HepG2 (cell line): ENCODE data around the gene GPD1. TPM values are rescaled to one million over a fixed set of nuclear protein-coding genes. Genes with fewer than 3 reads are reported as not detected.
A peak's percentile ranks its signal among the peaks of the same experiment; 100 is the strongest.

Experiments
- BCL6 ChIP-seq: IDR thresholded peaks from 2 replicates; pipeline ENCODE4 v1.6.1; 2016; ENCODE audit warnings: missing genetic modification reagents, missing compliant biosample characterization
- ESRRA ChIP-seq: sonication (generic); formaldehyde crosslinking; IDR thresholded peaks from 2 replicates; pipeline ENCODE4 v1.5.1; 2020; ENCODE audit warnings: mild to moderate bottlenecking, low read depth, missing genetic modification reagents
- HIVEP1 ChIP-seq: sonication (generic); formaldehyde crosslinking; IDR thresholded peaks from 2 replicates; pipeline ENCODE4 v1.4.0; 2020; ENCODE audit warnings: mild to moderate bottlenecking, missing genetic modification reagents
- KDM6A ChIP-seq: IDR thresholded peaks from 2 replicates; pipeline ENCODE4 v1.6.1; 2016; ENCODE audit warnings: low read depth
- NCOA5 ChIP-seq: sonication (generic); formaldehyde crosslinking; IDR thresholded peaks from 2 replicates; pipeline ENCODE4 v1.4.0; 2020; ENCODE audit warnings: missing genetic modification reagents
- RCOR2 ChIP-seq: IDR thresholded peaks from 2 replicates; pipeline ENCODE4 v1.6.1; 2016; ENCODE audit warnings: missing biosample characterization, missing genetic modification reagents
- SOX5 ChIP-seq: IDR thresholded peaks from 2 replicates; pipeline ENCODE4 v1.6.1; 2016; ENCODE audit warnings: borderline replicate concordance
- TEAD2 ChIP-seq: sonication (generic); formaldehyde crosslinking; IDR thresholded peaks from 2 replicates; pipeline ENCODE4 v1.9.0; 2021; ENCODE audit warnings: missing genetic modification reagents
- XBP1 ChIP-seq: sonication (generic); formaldehyde crosslinking; IDR thresholded peaks from 2 replicates; pipeline ENCODE4 v1.5.0; 2020; ENCODE audit warnings: missing genetic modification reagents
- ZMYM3 ChIP-seq: sonication (generic); formaldehyde crosslinking; IDR thresholded peaks from 2 replicates; pipeline ENCODE4 v1.5.1; 2020; ENCODE audit warnings: mild to moderate bottlenecking, missing genetic modification reagents
- ZNF180 ChIP-seq: sonication (generic); formaldehyde crosslinking; IDR thresholded peaks from 2 replicates; pipeline ENCODE4 v1.4.0; 2020; ENCODE audit warnings: low read depth, missing genetic modification reagents, borderline replicate concordance
- ZNF205 ChIP-seq: IDR thresholded peaks from 2 replicates; pipeline ENCODE4 v1.6.1; 2018; ENCODE audit warnings: missing biosample characterization, missing genetic modification reagents
- ZNF33A ChIP-seq: sonication (generic); formaldehyde crosslinking; IDR thresholded peaks from 2 replicates; pipeline ENCODE4 v1.5.1; 2020; ENCODE audit warnings: missing genetic modification reagents, mild to moderate bottlenecking, moderate library complexity, borderline replicate concordance
- ZNF558 ChIP-seq: sonication (generic); formaldehyde crosslinking; IDR thresholded peaks from 2 replicates; pipeline ENCODE4 v1.9.0; 2022; ENCODE audit warnings: mild to moderate bottlenecking, missing genetic modification reagents, borderline replicate concordance
- ZNF780A ChIP-seq: sonication (generic); formaldehyde crosslinking; IDR thresholded peaks from 2 replicates; pipeline ENCODE4 v1.8.0; 2022; ENCODE audit warnings: mild to moderate bottlenecking, missing genetic modification reagents, moderate library complexity
- ZNF841 ChIP-seq: sonication (generic); formaldehyde crosslinking; IDR thresholded peaks from 2 replicates; pipeline ENCODE4 v1.8.1; 2023; ENCODE audit warnings: missing genetic modification reagents, borderline replicate concordance
- polyA plus RNA-seq, 8 experiments: library from polyadenylated mRNA; depleted of rRNA in 3 of 8; stranded (reverse) in 7 of 8; unstranded in 1 of 8; fragments of >200 nt; fragmentation: Illumina TruSeq in 4 of 8; extraction: Trizol in 4 of 8; gene quantifications; 2 replicates each; pipeline versions ENCODE4 v1.2.1 to v1.2.3, GENCODE V29; 2011 to 2016; ENCODE audit warnings: low read depth in 4 of 8, missing spikeins in 1 of 8, mixed read lengths in 1 of 8; ENCODE audit not compliant: insufficient read depth in 1 of 8
- total RNA-seq, 5 experiments: library from RNA; depleted of rRNA; stranded (reverse); fragments of >200 nt; fragmentation: Illumina TruSeq; extraction: Trizol; gene quantifications; 2 replicates each; pipeline ENCODE4 v1.2.3, GENCODE V29; 2016; ENCODE audit warnings: low read depth in 1 of 5
- TF ChIP-seq, protein P1 (sequence below): sonication (generic); formaldehyde crosslinking; IDR thresholded peaks from 2 replicates; pipeline ENCODE4 v1.4.0; 2020; ENCODE audit warnings: mild to moderate bottlenecking, missing genetic modification reagents
- TF ChIP-seq, protein P2 (sequence below): sonication (generic); formaldehyde crosslinking; IDR thresholded peaks from 2 replicates; pipeline ENCODE4 v1.4.0; 2020; ENCODE audit warnings: missing genetic modification reagents, low read depth, mild to moderate bottlenecking, borderline replicate concordance
- TF ChIP-seq, protein P3 (sequence below): IDR thresholded peaks from 2 replicates; pipeline ENCODE4 v1.6.1; 2016
- TF ChIP-seq, protein P4 (sequence below): sonication (generic); formaldehyde crosslinking; IDR thresholded peaks from 2 replicates; pipeline ENCODE4 v1.8.0; 2022; ENCODE audit warnings: missing genetic modification reagents, mild to moderate bottlenecking, borderline replicate concordance
- TF ChIP-seq, protein P5 (sequence below): IDR thresholded peaks from 2 replicates; pipeline ENCODE4 v1.6.1; 2016; ENCODE audit warnings: mild to moderate bottlenecking
- TF ChIP-seq, protein P6 (sequence below): sonication (generic); formaldehyde crosslinking; IDR thresholded peaks from 2 replicates; pipeline ENCODE4 v1.4.0; 2020; ENCODE audit warnings: missing genetic modification reagents

Gene GPD1
- total and polyA plus RNA-seq, 2 of the 13 experiments (the other 11 are each of a cell fraction or from before 2014, with no cell fraction given) = 3.7 to 30.6 TPM

DNA sequence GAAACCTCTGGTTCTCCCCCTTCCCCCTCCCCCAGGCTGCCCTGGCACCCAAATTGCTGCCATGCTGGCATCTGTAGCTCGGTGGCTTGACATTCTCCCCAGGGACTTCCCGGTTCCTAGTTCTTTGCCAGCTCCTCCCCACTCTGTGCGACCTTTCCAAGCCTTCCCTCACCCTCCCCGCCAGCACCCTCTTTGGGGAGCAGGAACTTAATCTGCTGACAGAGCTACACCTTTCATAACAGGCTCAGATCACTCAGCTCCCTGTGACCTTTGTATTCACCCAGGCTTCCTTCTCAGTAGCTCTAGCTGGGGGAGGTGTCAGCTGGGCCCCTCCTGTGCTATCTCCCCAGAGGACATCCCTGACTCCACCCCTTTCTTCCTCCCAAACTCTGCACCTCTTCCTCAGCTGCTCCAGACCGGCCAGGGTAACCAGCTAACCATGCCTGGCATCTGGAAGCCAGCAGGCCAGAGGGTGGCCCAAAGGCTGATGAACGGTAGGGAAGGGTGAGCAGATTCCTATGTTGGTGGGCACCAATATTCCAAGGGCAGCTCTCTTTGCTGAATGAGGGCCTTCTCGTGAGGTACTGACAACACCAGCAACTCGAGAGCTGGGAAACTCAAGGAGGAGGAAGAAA is 6.4 kb downstream of the GPD1 start (continued):
- TF ChIP-seq XBP1 (CRISPR knock-in tag) (no peak), RCOR2 (CRISPR knock-in tag) (0 out of 2 replicates have a peak, but pooled peaks have one; percentile 30), ZNF205 (CRISPR knock-in tag) (no peak), ZNF780A (no peak), TEAD2 (CRISPR knock-in tag) (no peak), HIVEP1 (peak; percentile 88), NCOA5 (CRISPR knock-in tag) (no peak), ESRRA (CRISPR knock-in tag) (0 out of 2 replicates have a peak, but pooled peaks have one; percentile 8), ZNF33A (no peak), ZNF841 (no peak), ZNF180 (CRISPR knock-in tag) (no peak), ZNF558 (CRISPR knock-in tag) (no peak), SOX5 (CRISPR knock-in tag) (0 out of 2 replicates have a peak, but pooled peaks have one; percentile 18), ZMYM3 (CRISPR knock-in tag) (peak; percentile 65; the same call in 1 of the 2 replicates), BCL6 (CRISPR knock-in tag) (0 out of 2 replicates have a peak, but pooled peaks have one; percentile 13), KDM6A (CRISPR knock-in tag) (peak; percentile 70; the same call in 1 of the 2 replicates)
- TF ChIP-seq, protein P1, sequence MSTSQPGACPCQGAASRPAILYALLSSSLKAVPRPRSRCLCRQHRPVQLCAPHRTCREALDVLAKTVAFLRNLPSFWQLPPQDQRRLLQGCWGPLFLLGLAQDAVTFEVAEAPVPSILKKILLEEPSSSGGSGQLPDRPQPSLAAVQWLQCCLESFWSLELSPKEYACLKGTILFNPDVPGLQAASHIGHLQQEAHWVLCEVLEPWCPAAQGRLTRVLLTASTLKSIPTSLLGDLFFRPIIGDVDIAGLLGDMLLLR (CRISPR knock-in tag) = peak; percentile 76; the same call in 1 of the 2 replicates
- TF ChIP-seq, protein P2, sequence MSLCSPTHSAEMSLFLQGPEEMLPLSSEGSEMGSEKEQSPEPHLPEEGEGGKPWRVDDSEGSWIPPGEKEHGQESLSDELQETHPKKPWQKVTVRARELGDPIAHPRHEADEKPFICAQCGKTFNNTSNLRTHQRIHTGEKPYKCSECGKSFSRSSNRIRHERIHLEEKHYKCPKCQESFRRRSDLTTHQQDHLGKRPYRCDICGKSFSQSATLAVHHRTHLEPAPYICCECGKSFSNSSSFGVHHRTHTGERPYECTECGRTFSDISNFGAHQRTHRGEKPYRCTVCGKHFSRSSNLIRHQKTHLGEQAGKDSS (CRISPR knock-in tag) = no peak
- TF ChIP-seq, protein P3, sequence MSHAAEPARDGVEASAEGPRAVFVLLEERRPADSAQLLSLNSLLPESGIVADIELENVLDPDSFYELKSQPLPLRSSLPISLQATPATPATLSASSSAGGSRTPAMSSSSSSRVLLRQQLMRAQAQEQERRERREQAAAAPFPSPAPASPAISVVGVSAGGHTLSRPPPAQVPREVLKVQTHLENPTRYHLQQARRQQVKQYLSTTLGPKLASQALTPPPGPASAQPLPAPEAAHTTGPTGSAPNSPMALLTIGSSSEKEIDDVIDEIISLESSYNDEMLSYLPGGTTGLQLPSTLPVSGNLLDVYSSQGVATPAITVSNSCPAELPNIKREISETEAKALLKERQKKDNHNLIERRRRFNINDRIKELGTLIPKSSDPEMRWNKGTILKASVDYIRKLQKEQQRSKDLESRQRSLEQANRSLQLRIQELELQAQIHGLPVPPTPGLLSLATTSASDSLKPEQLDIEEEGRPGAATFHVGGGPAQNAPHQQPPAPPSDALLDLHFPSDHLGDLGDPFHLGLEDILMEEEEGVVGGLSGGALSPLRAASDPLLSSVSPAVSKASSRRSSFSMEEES = 0 out of 2 replicates have a peak, but pooled peaks have one; percentile 29
- TF ChIP-seq, protein P4, sequence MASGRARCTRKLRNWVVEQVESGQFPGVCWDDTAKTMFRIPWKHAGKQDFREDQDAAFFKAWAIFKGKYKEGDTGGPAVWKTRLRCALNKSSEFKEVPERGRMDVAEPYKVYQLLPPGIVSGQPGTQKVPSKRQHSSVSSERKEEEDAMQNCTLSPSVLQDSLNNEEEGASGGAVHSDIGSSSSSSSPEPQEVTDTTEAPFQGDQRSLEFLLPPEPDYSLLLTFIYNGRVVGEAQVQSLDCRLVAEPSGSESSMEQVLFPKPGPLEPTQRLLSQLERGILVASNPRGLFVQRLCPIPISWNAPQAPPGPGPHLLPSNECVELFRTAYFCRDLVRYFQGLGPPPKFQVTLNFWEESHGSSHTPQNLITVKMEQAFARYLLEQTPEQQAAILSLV (CRISPR knock-in tag) = no peak
- TF ChIP-seq, protein P5, sequence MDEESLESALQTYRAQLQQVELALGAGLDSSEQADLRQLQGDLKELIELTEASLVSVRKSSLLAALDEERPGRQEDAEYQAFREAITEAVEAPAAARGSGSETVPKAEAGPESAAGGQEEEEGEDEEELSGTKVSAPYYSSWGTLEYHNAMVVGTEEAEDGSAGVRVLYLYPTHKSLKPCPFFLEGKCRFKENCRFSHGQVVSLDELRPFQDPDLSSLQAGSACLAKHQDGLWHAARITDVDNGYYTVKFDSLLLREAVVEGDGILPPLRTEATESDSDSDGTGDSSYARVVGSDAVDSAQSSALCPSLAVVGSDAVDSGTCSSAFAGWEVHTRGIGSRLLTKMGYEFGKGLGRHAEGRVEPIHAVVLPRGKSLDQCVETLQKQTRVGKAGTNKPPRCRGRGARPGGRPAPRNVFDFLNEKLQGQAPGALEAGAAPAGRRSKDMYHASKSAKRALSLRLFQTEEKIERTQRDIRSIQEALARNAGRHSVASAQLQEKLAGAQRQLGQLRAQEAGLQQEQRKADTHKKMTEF (CRISPR knock-in tag) = peak; percentile 46; the same call in 1 of the 2 replicates
- TF ChIP-seq, protein P6, sequence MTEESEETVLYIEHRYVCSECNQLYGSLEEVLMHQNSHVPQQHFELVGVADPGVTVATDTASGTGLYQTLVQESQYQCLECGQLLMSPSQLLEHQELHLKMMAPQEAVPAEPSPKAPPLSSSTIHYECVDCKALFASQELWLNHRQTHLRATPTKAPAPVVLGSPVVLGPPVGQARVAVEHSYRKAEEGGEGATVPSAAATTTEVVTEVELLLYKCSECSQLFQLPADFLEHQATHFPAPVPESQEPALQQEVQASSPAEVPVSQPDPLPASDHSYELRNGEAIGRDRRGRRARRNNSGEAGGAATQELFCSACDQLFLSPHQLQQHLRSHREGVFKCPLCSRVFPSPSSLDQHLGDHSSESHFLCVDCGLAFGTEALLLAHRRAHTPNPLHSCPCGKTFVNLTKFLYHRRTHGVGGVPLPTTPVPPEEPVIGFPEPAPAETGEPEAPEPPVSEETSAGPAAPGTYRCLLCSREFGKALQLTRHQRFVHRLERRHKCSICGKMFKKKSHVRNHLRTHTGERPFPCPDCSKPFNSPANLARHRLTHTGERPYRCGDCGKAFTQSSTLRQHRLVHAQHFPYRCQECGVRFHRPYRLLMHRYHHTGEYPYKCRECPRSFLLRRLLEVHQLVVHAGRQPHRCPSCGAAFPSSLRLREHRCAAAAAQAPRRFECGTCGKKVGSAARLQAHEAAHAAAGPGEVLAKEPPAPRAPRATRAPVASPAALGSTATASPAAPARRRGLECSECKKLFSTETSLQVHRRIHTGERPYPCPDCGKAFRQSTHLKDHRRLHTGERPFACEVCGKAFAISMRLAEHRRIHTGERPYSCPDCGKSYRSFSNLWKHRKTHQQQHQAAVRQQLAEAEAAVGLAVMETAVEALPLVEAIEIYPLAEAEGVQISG (CRISPR knock-in tag) = peak; percentile 46; the same call in 1 of the 2 replicates
